22Rv1 (cell line): Measurements from ENCODE around the gene POGLUT2.

ENCODE experiments used
- H3K27ac ChIP-seq: fragments of 450-650 bp; 2 replicates; pipeline ENCODE4 v1.5.1; 2017
- CTCF ChIP-seq: fragments of 450-650 bp; IDR thresholded peaks from 2 replicates; pipeline ENCODE4 v1.5.1; 2017; ENCODE audit warnings: mild to moderate bottlenecking
- ZFX ChIP-seq: fragments of 450-650 bp; IDR thresholded peaks from 2 replicates; pipeline ENCODE4 v1.6.1; 2017; ENCODE audit warnings: antibody characterized with exemption, borderline replicate concordance

The POGLUT2 gene

GRCh38 chr13:102838982-102839381 lies 40.2 kb upstream of the POGLUT2 start:
- no peak overlapping the region for H3K27ac ChIP-seq
- TF ChIP-seq CTCF (no peak), ZFX (no peak)

- TF ChIP-seq CTCF: no peak
- TF ChIP-seq ZFX: no peak
- H3K27ac ChIP-seq: no peak overlapping the region
Measured at GRCh38 chr13:102838273-102838672, 39.5 kb upstream of the POGLUT2 start.

GRCh38 chr13:102836471-102836870 lies 37.7 kb upstream of the POGLUT2 start:
- no peak overlapping the region for H3K27ac ChIP-seq
- TF ChIP-seq CTCF (no peak), ZFX (no peak)

GRCh38 chr13:102830646-102831045 lies 31.9 kb upstream of the POGLUT2 start:
- no peak overlapping the region for H3K27ac ChIP-seq
- no peak for TF ChIP-seq ZFX
- TF ChIP-seq CTCF: no peak

- no peak overlapping the region for H3K27ac ChIP-seq
- TF ChIP-seq CTCF (no peak), ZFX (no peak)
Measured at GRCh38 chr13:102825921-102826706, 27.3 kb upstream of the POGLUT2 start.

GRCh38 chr13:102825400-102825799 lies 26.6 kb upstream of the POGLUT2 start:
- TF ChIP-seq CTCF (no peak), ZFX (no peak)
- H3K27ac ChIP-seq: no peak overlapping the region

GRCh38 chr13:102817907-102818306 lies 19.1 kb upstream of the POGLUT2 start:
- no peak overlapping the region for H3K27ac ChIP-seq
- TF ChIP-seq CTCF: no peak
- no peak for TF ChIP-seq ZFX
